H1 (cell line): ENCODE data around the gene TMEM178B. TPM values are rescaled to one million over a fixed set of nuclear protein-coding genes. Genes with fewer than 3 reads are reported as not detected.

Source experiments
- CTCF ChIA-PET: fragments of 300-600 bp; sonication (Branson Sonifier 250); formaldehyde crosslinking; loops from one replicate; lab custom pipeline; 2021; ENCODE audit not compliant: partially characterized antibody; lab: Charles Lee
- POLR2A ChIA-PET: fragments of 300-600 bp; sonication (Branson Sonifier 250); formaldehyde crosslinking; loops from one replicate; lab custom pipeline; 2021; ENCODE audit warnings: inconsistent platforms; ENCODE audit not compliant: partially characterized antibody; lab: Charles Lee
- DNase-seq, 2 experiments: peaks; one replicate each; pipeline versions ENCODE4 v3.0.0 to v3.0.0-alpha.2; 2010 to 2022; ENCODE audit warnings: low spot score in 2 of 2, low read depth in 1 of 2, mixed read lengths in 1 of 2
- FAIRE-seq: peaks from 2 replicates; lab custom pipeline; 2011; peaks lifted over from hg19 to GRCh38; lab: Jason Lieb, UNC
- H2AFZ ChIP-seq: 2 replicates; pipeline ENCODE4 v1.8.1; 2012; ENCODE audit warnings: low read length, inconsistent platforms
- H2AK5ac ChIP-seq: 2 replicates; pipeline ENCODE4 v1.6.1; 2013; ENCODE audit warnings: low read depth, low read length
- H2BK120ac ChIP-seq: replicated peaks from 2 replicates; pipeline ENCODE3; 2013; ENCODE audit warnings: low read depth, low read length, inconsistent platforms
- H2BK12ac ChIP-seq: 2 replicates; pipeline ENCODE4 v1.6.1; 2013; ENCODE audit warnings: low read depth, low read length
- H2BK15ac ChIP-seq: 2 replicates; pipeline ENCODE4 v1.6.1; 2013; ENCODE audit warnings: low read length
- H2BK20ac ChIP-seq: 2 replicates; pipeline ENCODE4 v1.6.1; 2013; ENCODE audit warnings: low read length
- H2BK5ac ChIP-seq: 2 replicates; pipeline ENCODE4 v1.6.1; 2013; ENCODE audit warnings: low read depth, low read length
- H3K14ac ChIP-seq: 2 replicates; pipeline ENCODE4 v1.6.1; 2013; ENCODE audit warnings: inconsistent platforms; ENCODE audit not compliant: insufficient read length
- H3K18ac ChIP-seq: 2 replicates; pipeline ENCODE4 v1.6.1; 2013; ENCODE audit warnings: low read length; ENCODE audit errors: extremely low read depth
- H3K23ac ChIP-seq: 2 replicates; pipeline ENCODE4 v1.6.1; 2013; ENCODE audit warnings: inconsistent platforms; ENCODE audit not compliant: insufficient read length
- H3K23me2 ChIP-seq: 2 replicates; pipeline ENCODE4 v1.6.1; 2013; ENCODE audit warnings: low read depth, low read length
- H3K27ac ChIP-seq: 2 replicates; pipeline ENCODE4 v1.6.1; 2011; ENCODE audit warnings: low read depth, low read length, inconsistent platforms
- H3K27me3 ChIP-seq, 4 experiments: replicated peaks in 1 of 4; 1 replicate in 1 of 4; 2 replicates in 3 of 4; pipeline versions ENCODE4 v1.6.1 to v1.8.1; 2011 to 2013; ENCODE audit warnings: low read length in 3 of 4, mild to moderate bottlenecking in 3 of 4, inconsistent platforms in 2 of 4, mixed read lengths in 2 of 4, moderate library complexity in 1 of 4; ENCODE audit not compliant: control insufficient read depth in 3 of 4, insufficient read depth in 3 of 4; ENCODE audit errors: extremely low read depth in 1 of 4
- H3K36me3 ChIP-seq, 4 experiments: 2 replicates each; pipeline versions ENCODE4 v1.6.1 to v1.8.1; 2011 to 2013; ENCODE audit warnings: mild to moderate bottlenecking in 4 of 4, low read length in 3 of 4, moderate library complexity in 2 of 4, control low read depth in 1 of 4, inconsistent platforms in 1 of 4; ENCODE audit not compliant: insufficient read depth in 4 of 4, control insufficient read depth in 2 of 4
- H3K4ac ChIP-seq: replicated peaks from 2 replicates; pipeline ENCODE3; 2013; ENCODE audit warnings: low read length, low read depth, mixed read lengths, inconsistent platforms; ENCODE audit not compliant: insufficient read length
- H3K4me1 ChIP-seq, 4 experiments: replicated peaks in 1 of 4; 1 replicate in 1 of 4; 2 replicates in 3 of 4; pipeline versions ENCODE4 v1.6.1 to v1.8.1; 2011 to 2013; ENCODE audit warnings: low read length in 3 of 4, inconsistent platforms in 2 of 4, mixed read lengths in 1 of 4; ENCODE audit not compliant: insufficient read depth in 4 of 4, control insufficient read depth in 3 of 4
- H3K4me2 ChIP-seq, 2 experiments: 2 replicates each; pipeline versions ENCODE4 v1.6.1 to v1.8.1; 2011 to 2013; ENCODE audit warnings: low read depth in 2 of 2, low read length in 2 of 2, control low read depth in 1 of 2, inconsistent platforms in 1 of 2, mild to moderate bottlenecking in 1 of 2; ENCODE audit not compliant: insufficient read depth in 1 of 2
- H3K4me3 ChIP-seq, 4 experiments: fragments of 200-600, 300-600 bp in 1 of 4; sonication (generic), shearing (Covaris generic), sonication (Bioruptor Twin) in 1 of 4; 2 replicates each; pipeline versions ENCODE4 v1.5.1 to v1.8.1; 2011 to 2016; ENCODE audit warnings: low read length in 4 of 4, low read depth in 3 of 4, control low read depth in 2 of 4, inconsistent platforms in 2 of 4, mild to moderate bottlenecking in 2 of 4, mixed read lengths in 1 of 4, moderate library complexity in 1 of 4; ENCODE audit not compliant: insufficient read depth in 2 of 4; ENCODE audit errors: extremely low read depth in 1 of 4
- H3K56ac ChIP-seq: replicated peaks from 2 replicates; pipeline ENCODE3; 2013; ENCODE audit warnings: low read depth, mild to moderate bottlenecking, mixed read lengths, low read length, inconsistent platforms; ENCODE audit not compliant: insufficient read length
- H3K79me1 ChIP-seq: 2 replicates; pipeline ENCODE4 v1.6.1; 2013; ENCODE audit warnings: low read depth, low read length, control low read depth
- H3K79me2 ChIP-seq, 2 experiments: 2 replicates each; pipeline versions ENCODE4 v1.6.1 to v1.8.1; 2012 to 2013; ENCODE audit warnings: low read length in 2 of 2, mild to moderate bottlenecking in 2 of 2, inconsistent platforms in 1 of 2; ENCODE audit not compliant: insufficient read depth in 2 of 2, control insufficient read depth in 1 of 2
- H3K9ac ChIP-seq, 4 experiments: replicated peaks in 1 of 4; 1 replicate in 1 of 4; 2 replicates in 3 of 4; pipeline versions ENCODE4 v1.6.1 to v1.8.1; 2011 to 2013; ENCODE audit warnings: low read depth in 3 of 4, low read length in 3 of 4, control low read depth in 2 of 4, mild to moderate bottlenecking in 2 of 4, moderate library complexity in 2 of 4, inconsistent platforms in 1 of 4; ENCODE audit errors: extremely low read depth in 1 of 4
- H3K9me3 ChIP-seq, 2 experiments: 2 replicates each; pipeline versions ENCODE4 v1.6.1 to v1.8.1; 2012 to 2013; ENCODE audit warnings: mild to moderate bottlenecking in 2 of 2, moderate library complexity in 2 of 2, control low read depth in 1 of 2, inconsistent platforms in 1 of 2, low read depth in 1 of 2, low read length in 1 of 2, mixed read lengths in 1 of 2; ENCODE audit not compliant: insufficient read depth in 2 of 2
- H4K20me1 ChIP-seq, 2 experiments: replicated peaks in 1 of 2; 2 replicates each; pipeline versions ENCODE3 to v1.8.1; 2011 to 2013; ENCODE audit warnings: inconsistent platforms in 2 of 2, low read length in 2 of 2, mild to moderate bottlenecking in 1 of 2; ENCODE audit not compliant: insufficient read depth in 2 of 2, control insufficient read depth in 1 of 2
- H4K5ac ChIP-seq: 2 replicates; pipeline ENCODE4 v1.6.1; 2013; ENCODE audit warnings: low read length, low read depth, mixed read lengths, inconsistent platforms; ENCODE audit not compliant: insufficient read length
- H4K8ac ChIP-seq: 2 replicates; pipeline ENCODE4 v1.8.0; 2013; ENCODE audit warnings: mild to moderate bottlenecking, moderate library complexity, low read length, inconsistent platforms; ENCODE audit not compliant: insufficient read depth; ENCODE audit errors: extremely low read depth
- H4K91ac ChIP-seq: replicated peaks from 2 replicates; pipeline ENCODE3; 2013; ENCODE audit warnings: low read length, mixed read lengths, inconsistent platforms; ENCODE audit not compliant: insufficient read length
- BCL11A ChIP-seq, 2 experiments: IDR thresholded peaks; one replicate each; pipeline ENCODE4 v1.6.1; 2011; ENCODE audit warnings: low read depth in 2 of 2, low read length in 2 of 2, mild to moderate bottlenecking in 2 of 2
- CBX5 ChIP-seq: fragments of 300-800, 300-1000 bp; sonication (generic); IDR thresholded peaks from 2 replicates; pipeline ENCODE4 v1.7.1; 2016; ENCODE audit warnings: antibody characterized with exemption, low read length, low read depth
- CTBP2 ChIP-seq: IDR thresholded peaks from 2 replicates; pipeline ENCODE4 v1.7.0; 2011; ENCODE audit warnings: borderline replicate concordance, mild to moderate bottlenecking, moderate library complexity, mixed read lengths, low read length; ENCODE audit not compliant: insufficient read depth, insufficient read length
- CTCF ChIP-seq, 3 experiments: IDR thresholded peaks; 1 replicate in 2 of 3; 2 replicates in 1 of 3; pipeline versions ENCODE4 v1.5.1 to v1.6.1; 2011; ENCODE audit warnings: low read length in 3 of 3, mild to moderate bottlenecking in 3 of 3, inconsistent platforms in 2 of 3, low read depth in 1 of 3, moderate library complexity in 1 of 3; ENCODE audit not compliant: insufficient read depth in 1 of 3; ENCODE audit errors: control extremely low read depth in 1 of 3
- JUND ChIP-seq: IDR thresholded peaks from 2 replicates; pipeline ENCODE4 v1.6.1; 2011; ENCODE audit warnings: mild to moderate bottlenecking, improper control_type of control experiment, low read length
- MAFK ChIP-seq: IDR thresholded peaks from 2 replicates; pipeline ENCODE4 v1.6.1; 2012; ENCODE audit warnings: low read depth, mild to moderate bottlenecking, improper control_type of control experiment, low read length
- NANOG ChIP-seq: IDR thresholded peaks from 2 replicates; pipeline ENCODE4 v1.6.1; 2011; ENCODE audit warnings: low read length, low read depth, mild to moderate bottlenecking, inconsistent platforms; ENCODE audit not compliant: insufficient read depth, poor library complexity, severe bottlenecking
- SIN3A ChIP-seq, 2 experiments: IDR thresholded peaks in 1 of 2; conservative IDR thresholded peaks in 1 of 2; 2 replicates each; pipeline ENCODE4 v1.6.1; 2011 to 2012; ENCODE audit warnings: low read length in 2 of 2, improper control_type of control experiment in 1 of 2, low read depth in 1 of 2, mild to moderate bottlenecking in 1 of 2
- SP2 ChIP-seq: IDR thresholded peaks from 2 replicates; pipeline ENCODE4 v1.6.1; 2012; ENCODE audit warnings: mild to moderate bottlenecking, low read length, inconsistent platforms
- TAF7 ChIP-seq: optimal IDR thresholded peaks from 2 replicates; pipeline ENCODE3; 2011; ENCODE audit warnings: low read depth, mild to moderate bottlenecking, inconsistent platforms, low read length, moderate library complexity, borderline replicate concordance
- TBP ChIP-seq: IDR thresholded peaks from 2 replicates; pipeline ENCODE4 v1.6.1; 2011; ENCODE audit warnings: low read depth, low read length, improper control_type of control experiment
- TEAD4 ChIP-seq: IDR thresholded peaks from 2 replicates; pipeline ENCODE4 v1.6.1; 2012; ENCODE audit warnings: low read depth, low read length, inconsistent platforms, mixed read lengths
- WGBS, 2 experiments: shearing (Covaris generic) in 1 of 2; methylation state at CpG; one replicate each; pipeline versions ENCODE4 v1.1.6 to v1.1.7; 2013 to 2015; ENCODE audit warnings: low lambda C conversion rate in 2 of 2, mixed read lengths in 2 of 2, inconsistent platforms in 1 of 2, low coverage in 1 of 2, missing lambda C conversion rate in 1 of 2; ENCODE audit not compliant: insufficient replicate concordance in 2 of 2, insufficient coverage in 1 of 2, insufficient read length in 1 of 2; ENCODE audit errors: extremely low coverage in 1 of 2, missing lambda C conversion rate in 1 of 2; 5-methylcytosine and 5-hydroxymethylcytosine counted together
- polyA plus RNA-seq, 7 experiments: library from polyadenylated mRNA; depleted of rRNA in 3 of 7; stranded (reverse) in 5 of 7; unstranded in 2 of 7; fragments of >200 nt in 5 of 7; fragments of 200-250 nt in 2 of 7; gene quantifications; 1 replicate in 5 of 7; 2 replicates in 1 of 7; 4 replicates in 1 of 7; pipeline versions ENCODE4 v1.2.1 to v1.2.3, GENCODE V29; 2011 to 2013; ENCODE audit warnings: missing spikeins in 2 of 7, mixed read lengths in 2 of 7
- total RNA-seq: library from RNA; stranded (reverse); fragmentation: NEBNext Ultra II Directional; extraction: Animal tissue kit (Norgen Biotek cat#: 25700); gene quantifications from 2 replicates; pipeline ENCODE4 v1.2.1, GENCODE V29; 2021

The TMEM178B gene
- total and polyA plus RNA-seq, 2 of the 8 experiments (the other 6 are each of a cell fraction or from before 2014, with no cell fraction given), result 5.3 to 18.1 TPM

GRCh38 chr7:141057788-141058187, 16.1 kb upstream of the TMEM178B start:
- H2BK20ac ChIP-seq, result no peak overlapping the region
- no peak overlapping the region for H3K14ac ChIP-seq
- no peaks in the 10 kb centered on the region for H3K27me3 ChIP-seq
- H4K91ac ChIP-seq, result no peak overlapping the region
- no peak overlapping the region for H3K23ac ChIP-seq
- H3K27ac ChIP-seq, result no peak overlapping the region
- no peaks in the 10 kb centered on the region; the same call in 1 of the 2 replicates for H3K23me2 ChIP-seq
- no peak overlapping the region for H2AFZ ChIP-seq
- H2AK5ac ChIP-seq, result no peak overlapping the region
- CTCF ChIA-PET, result no interaction called here
- POLR2A ChIA-PET, result no interaction called here
- 98% methylated on average over 3 of the region's 3 CpGs; no CpG with 5 or more reads in 1 of the 2 experiments for WGBS, 2 experiments
- no peak overlapping the region for H3K4me3 ChIP-seq
- H4K5ac ChIP-seq, result no peak overlapping the region
- DNase-seq, result no peak
- H3K36me3 ChIP-seq, result no peaks in the 10 kb centered on the region
- H3K79me2 ChIP-seq, result no peaks in the 10 kb centered on the region
- 0 out of 4 replicates have a peak, but pooled peaks cover 0 to 3% of the 10 kb centered on the region in 2 experiments for H3K9me3 ChIP-seq
- no peak overlapping the region for H3K56ac ChIP-seq
- peak; percentile 39 for FAIRE-seq
- H3K18ac ChIP-seq, result no peak overlapping the region
- H3K9ac ChIP-seq, result no peak overlapping the region
- H4K8ac ChIP-seq, result no peak overlapping the region
- H3K4me2 ChIP-seq, result no peak overlapping the region
- 0 out of 2 replicates have a peak overlapping the region, but pooled peaks have one; percentile 5 for H2BK15ac ChIP-seq
- no peak overlapping the region for H2BK12ac ChIP-seq
- H3K4me1 ChIP-seq, result no peaks in the 10 kb centered on the region
- H2BK5ac ChIP-seq, result no peak overlapping the region
- H4K20me1 ChIP-seq, result no peaks in the 10 kb centered on the region
- no peaks in the 10 kb centered on the region for H3K79me1 ChIP-seq
- H2BK120ac ChIP-seq, result no peak overlapping the region
- no peak overlapping the region for H3K4ac ChIP-seq
- TF ChIP-seq SIN3A (conservative IDR thresholded peaks at IDR 0.05 in 1 of 2, IDR thresholded peaks at IDR 0.05 in 1 of 2; ENCODE audit: low read depth in 1 of 2, low read length in 2 of 2), result no peak
- TF ChIP-seq CTBP2, result no peak
- no peak for TF ChIP-seq CBX5
- TF ChIP-seq CTCF (IDR thresholded peaks at IDR 0.05; ENCODE audit: control extremely low read depth in 1 of 3, insufficient read depth in 1 of 3, low read depth in 1 of 3, low read length in 3 of 3), result no peak
- no peak for TF ChIP-seq NANOG
- no peak for TF ChIP-seq JUND
- no peak for TF ChIP-seq TEAD4
- no peak for TF ChIP-seq TAF7
- TF ChIP-seq BCL11A (IDR thresholded peaks at IDR 0.05; ENCODE audit: low read depth in 2 of 2, low read length in 2 of 2), result no peak
- TF ChIP-seq MAFK, result no peak
- TF ChIP-seq TBP, result no peak
- no peak for TF ChIP-seq SP2
